Activated T-helper 1 cell treated with anti-CD3 and anti-CD28 coated beads, Interleukin-2, amount 50 U/mL, for 16 hours (primary cell): ENCODE measurements around the gene SSTR5.

ENCODE experiments used
- DNase-seq, 2 donors: peaks; one replicate each; pipeline ENCODE4 v3.0.0-alpha.2; 2020; ENCODE audit warnings: low read depth in 1 of 2, low spot score in 1 of 2

SSTR5 gene

DNA sequence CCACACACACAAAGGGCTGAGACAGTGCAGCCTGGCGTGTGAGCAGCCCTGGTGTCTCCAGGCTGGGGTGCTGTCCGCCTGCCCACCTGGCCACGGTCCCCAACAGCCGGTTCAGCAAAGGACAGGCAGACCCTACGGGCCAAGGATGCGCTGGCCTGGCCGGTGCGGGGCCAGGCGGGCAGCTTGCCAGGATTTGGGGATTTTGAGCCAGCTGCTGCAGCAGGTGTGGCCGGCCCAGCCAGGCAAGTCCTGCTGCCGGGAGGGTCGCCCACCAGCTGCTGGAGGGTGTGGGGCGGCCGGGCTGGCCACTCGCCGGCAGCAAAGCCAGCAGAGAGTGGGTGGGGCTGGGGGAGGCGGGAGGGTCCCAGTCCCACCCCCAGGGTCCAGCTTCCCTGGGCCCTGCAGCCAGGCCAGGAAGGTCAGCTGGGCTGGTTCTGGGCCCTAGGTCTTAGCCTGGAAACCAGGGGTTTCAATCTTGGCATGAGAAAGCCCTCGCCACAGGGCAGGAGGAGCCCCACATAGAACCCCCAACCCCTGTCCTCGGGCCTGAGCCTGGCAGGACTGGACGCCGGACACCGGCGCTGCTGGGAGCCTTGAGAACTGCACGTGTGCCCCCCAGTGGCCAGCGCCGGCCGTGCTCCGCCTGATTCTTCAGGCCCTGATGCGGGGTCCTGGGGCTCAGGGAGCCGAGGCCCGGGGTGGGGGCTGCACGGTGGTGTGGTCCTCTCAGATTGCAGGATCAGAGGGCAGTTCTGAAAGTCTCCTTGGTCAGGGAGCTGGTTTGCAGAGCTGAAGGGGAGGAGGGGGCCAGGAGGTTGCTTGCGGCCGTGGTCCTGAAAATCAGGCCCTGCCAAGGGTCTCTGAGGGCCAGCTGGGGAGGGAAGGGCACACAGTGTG is 17.6 kb upstream of the SSTR5 start:
- no peak for DNase-seq

- DNase-seq = no peak
Measured at GRCh38 chr16:1055557-1055924, 17.0 kb upstream of the SSTR5 start.

- DNase-seq = no peak
Measured at GRCh38 chr16:1056196-1056595, 16.4 kb upstream of the SSTR5 start.

DNA sequence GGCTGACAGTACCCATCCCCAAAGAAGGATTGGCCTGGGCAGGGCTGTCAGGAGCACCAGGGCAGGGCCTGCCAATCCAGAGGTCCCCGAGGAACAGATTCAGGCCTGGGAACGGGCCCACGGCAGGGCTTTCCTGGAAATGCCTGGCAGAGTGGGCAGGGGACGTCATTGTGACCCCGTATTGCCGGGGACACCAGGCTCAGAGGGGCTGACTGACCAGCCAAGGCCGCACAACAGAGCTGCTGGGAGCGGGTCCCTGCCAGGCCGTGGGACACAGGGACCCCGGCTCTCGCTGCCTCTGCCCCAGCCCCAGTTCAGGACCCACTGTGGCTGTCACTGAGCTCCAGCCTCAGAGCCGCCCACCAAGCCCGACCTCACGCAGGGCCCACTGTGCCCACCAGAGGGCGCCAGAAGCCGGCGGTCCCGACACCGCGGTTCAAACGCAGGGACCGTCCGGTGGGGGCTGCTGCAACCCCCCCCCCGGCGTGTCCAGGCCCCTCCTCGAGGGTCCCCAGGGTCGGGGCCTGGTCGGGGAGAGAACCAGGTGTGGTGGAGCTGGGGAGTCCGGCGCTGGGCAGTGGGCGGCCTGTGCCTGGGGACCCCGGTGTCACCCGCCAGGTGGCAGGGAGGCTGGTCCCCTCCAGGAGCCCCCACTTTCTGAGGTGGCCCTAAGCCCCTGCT is 15.2 kb upstream of the SSTR5 start:
- peak; percentile 45 to 49 for DNase-seq

- DNase-seq = no peak
Measured at GRCh38 chr16:1058216-1058615, 14.3 kb upstream of the SSTR5 start.

DNA sequence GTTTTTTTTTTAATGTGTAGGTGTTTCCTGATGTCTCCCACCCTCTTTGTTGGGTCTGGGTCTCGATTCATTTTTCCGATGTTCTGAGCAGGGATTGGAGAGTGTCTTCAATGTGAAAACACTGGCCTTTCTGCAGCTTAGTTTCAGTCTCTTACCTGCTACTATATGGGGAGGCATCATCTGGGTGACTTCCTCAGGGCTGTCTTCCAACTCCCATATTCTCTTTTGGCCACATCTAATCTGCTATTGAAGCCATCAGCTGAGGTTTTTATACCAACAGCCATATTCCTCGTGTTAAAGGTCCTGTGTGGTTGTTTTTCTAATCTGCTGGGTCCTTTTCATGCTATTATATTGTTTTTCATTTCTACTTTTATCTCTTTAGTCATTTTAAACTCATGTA is 13.2 kb upstream of the SSTR5 start:
- no peak for DNase-seq

- no peak for DNase-seq
Measured at GRCh38 chr16:1060416-1061340, 11.9 kb upstream of the SSTR5 start.

- DNase-seq = no peak
Measured at GRCh38 chr16:1061769-1062505, 10.6 kb upstream of the SSTR5 start.

- no peak for DNase-seq
Measured at GRCh38 chr16:1062895-1063294, 9.7 kb upstream of the SSTR5 start.

DNA sequence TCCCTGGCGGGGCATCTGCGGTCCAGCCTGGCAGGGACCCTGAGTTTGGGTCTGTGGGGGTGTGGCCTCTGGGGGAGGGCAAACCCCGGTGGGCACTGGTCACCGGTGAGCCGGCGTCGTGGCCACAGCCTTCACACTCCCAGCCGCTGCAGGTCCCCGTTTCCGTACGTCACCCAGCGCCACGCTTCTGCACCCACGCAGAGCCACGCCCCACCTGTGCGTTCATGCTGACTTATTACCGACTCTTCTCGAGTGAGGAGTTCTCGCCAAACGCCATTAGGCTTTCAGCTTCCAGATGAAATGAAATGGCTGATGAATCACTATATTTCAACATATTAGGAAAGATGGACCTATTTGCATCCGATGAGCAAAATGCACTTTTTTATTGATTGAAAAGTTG is 8.8 kb upstream of the SSTR5 start:
- DNase-seq = no peak

- DNase-seq = no peak
Measured at GRCh38 chr16:1065469-1066128, 6.9 kb upstream of the SSTR5 start.

- DNase-seq = no peak
Measured at GRCh38 chr16:1066584-1067172, 5.9 kb upstream of the SSTR5 start.

DNA sequence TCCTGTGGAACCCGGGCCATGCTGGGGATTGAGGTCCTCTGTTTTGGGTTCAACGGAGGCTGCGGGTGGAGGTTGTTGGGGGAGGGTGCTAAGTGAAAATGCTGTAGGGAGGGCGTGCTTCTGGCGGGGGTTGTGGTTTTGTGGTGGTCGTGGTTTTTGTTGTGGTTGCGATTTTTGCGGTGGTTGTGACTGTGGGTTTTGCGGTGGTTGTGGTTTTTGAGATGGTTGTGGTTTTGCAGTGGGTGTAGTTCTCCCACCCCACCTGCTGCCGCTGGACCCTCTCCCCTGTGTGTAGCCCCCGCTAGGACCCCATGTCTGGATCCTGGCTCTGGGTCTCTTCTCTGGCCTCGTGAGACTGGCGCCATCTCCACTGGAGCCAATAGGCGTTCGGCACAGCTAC is 4.9 kb upstream of the SSTR5 start:
- no peak for DNase-seq

GRCh38 chr16:1068451-1068850 is 4.1 kb upstream of the SSTR5 start:
- no peak for DNase-seq

GRCh38 chr16:1069154-1069553 is 3.4 kb upstream of the SSTR5 start:
- DNase-seq = no peak

DNA sequence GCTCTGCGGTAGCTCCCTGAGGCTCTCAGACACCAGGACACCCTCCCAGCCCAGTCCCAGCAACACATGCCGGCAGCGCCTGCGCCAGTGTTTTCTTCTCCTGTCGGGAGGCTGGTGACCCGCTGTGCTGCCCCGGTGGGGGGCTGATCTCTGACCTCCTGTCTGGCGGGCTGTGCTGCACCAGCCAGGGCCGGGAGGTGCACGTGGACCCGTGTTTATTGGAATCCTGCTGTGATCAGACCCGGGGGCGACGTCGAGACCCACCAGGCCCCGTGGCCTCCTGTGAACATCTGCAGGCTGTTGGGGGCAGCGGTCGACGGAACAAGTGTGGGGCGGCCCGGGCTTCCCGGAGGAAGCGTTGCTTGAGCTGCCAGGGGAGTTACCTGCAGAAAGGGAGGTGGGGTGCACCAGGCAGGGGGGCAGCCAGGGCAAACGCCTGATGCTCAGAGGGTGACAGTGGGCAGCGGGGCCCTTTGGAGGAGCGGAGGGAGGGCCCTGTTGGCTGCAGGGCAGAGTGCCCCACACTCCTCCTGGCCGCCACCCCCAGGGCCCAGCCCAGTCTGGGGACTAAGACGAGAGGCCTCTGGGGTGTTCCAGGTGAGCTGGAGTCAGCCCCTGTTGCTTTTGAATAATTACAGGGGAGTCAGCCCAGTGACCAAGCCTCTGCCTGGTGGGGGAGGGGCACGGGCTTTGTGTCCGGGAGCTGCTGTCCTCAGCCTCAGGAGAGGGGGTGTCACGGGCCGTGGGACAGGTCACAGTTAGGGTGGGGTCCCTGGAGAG is 2.3 kb upstream of the SSTR5 start:
- DNase-seq = no peak

GRCh38 chr16:1070864-1071408 is 1.6 kb upstream of the SSTR5 start:
- no peak for DNase-seq

- DNase-seq = no peak
Measured at GRCh38 chr16:1071561-1072225, 854 bp upstream of the SSTR5 start.

- no peak for DNase-seq
Measured at GRCh38 chr16:1073262-1073558, 663 bp downstream of the SSTR5 start.
